Left renal pelvis (tissue), 4 donors: ENCODE measurements around the gene SELENOW. TPM values are rescaled to one million over a fixed set of nuclear protein-coding genes. Genes with fewer than 3 reads are reported as not detected.
A peak's percentile ranks its signal among the peaks of the same experiment; 100 is the strongest.
"Not testable (repeated sequence)": the region's sequence is repeated elsewhere in the genome, so short reads cannot be mapped to it uniquely, and the experiment has no call there.

ENCODE experiments used
- DNase-seq, 4 donors: peaks; one replicate each; pipeline ENCODE4 v3.0.0-alpha.2; 2013; ENCODE audit warnings: low read depth in 4 of 4, low spot score in 3 of 4
- polyA plus RNA-seq, 4 donors: library from polyadenylated mRNA; unstranded; fragments of 120-200 nt; gene quantifications; one replicate each; pipeline ENCODE4 v1.2.1, GENCODE V29; 2013; ENCODE audit not compliant: insufficient read length in 4 of 4

The SELENOW gene
- polyA plus RNA-seq, 4 donors, result 120 to 247 (median 153) TPM

- peak in 3 of 4 donors; percentile 24 to 30 (median 26) for DNase-seq
Measured at GRCh38 chr19:47813304-47813994, 34.9 kb downstream of the SELENOW start.

- DNase-seq, result no peak
Measured at GRCh38 chr19:47813995-47814328, 35.5 kb downstream of the SELENOW start.

DNA sequence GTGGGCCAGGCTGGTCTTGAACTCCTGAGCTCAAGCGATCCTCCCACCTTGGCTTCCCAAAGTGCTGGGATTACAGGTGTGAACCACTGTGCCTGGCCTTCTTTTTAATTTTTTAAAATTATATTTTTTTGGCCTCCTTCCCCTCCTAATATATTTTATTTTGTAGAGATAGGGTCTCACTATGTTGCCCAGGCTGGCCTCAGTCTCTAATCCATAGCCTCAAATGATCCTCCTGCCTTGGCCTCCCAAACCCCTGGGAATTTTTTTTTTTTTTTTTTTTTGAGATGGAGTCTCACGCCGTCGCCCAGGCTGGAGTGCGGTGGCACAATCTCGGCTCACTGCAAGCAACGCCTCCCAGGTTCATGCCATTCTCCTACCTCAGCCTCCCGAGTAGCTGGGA lies 37.8 kb downstream of the SELENOW start:
- not testable (repeated sequence) for DNase-seq

DNA sequence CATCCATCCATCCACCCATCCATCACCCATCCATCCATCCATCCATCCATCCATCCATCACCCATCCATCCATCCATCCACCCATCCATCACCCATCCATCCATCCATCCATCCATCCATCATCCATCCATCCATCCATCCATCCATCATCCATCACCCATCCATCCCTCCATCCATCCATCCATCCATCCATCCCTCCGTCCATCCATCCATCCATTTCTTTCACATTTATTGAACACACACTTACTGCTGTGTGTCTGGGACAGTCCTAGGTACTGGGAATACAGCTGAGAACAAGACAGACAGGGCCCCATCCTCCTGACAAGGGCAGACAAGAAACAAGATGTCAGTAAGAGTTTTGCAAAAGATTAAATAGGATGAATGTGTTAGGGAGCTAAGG lies 39.7 kb downstream of the SELENOW start:
- not testable (repeated sequence) for DNase-seq

DNA sequence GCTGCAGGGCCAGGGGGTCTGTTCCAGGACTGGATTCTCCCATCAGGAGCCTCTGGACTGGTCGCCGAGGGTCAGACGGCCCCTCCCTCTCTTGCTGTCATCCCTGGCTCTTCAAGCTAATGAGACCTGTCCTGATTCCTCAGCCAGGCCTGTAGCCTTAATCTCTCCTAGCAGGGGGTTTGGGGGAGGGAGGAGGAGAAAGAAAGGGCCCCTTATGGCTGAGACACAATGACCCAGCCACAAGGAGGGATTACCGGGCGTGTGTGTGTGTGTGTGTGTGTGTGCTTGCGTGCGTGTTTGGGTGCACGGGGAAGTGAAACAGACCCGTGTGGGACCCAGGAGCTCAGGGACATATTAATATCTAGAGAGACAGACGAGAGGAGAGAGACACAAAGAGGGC lies 41.4 kb downstream of the SELENOW start:
- DNase-seq, result no peak

- DNase-seq, result no peak
Measured at GRCh38 chr19:47820410-47820809, 41.9 kb downstream of the SELENOW start.

DNA sequence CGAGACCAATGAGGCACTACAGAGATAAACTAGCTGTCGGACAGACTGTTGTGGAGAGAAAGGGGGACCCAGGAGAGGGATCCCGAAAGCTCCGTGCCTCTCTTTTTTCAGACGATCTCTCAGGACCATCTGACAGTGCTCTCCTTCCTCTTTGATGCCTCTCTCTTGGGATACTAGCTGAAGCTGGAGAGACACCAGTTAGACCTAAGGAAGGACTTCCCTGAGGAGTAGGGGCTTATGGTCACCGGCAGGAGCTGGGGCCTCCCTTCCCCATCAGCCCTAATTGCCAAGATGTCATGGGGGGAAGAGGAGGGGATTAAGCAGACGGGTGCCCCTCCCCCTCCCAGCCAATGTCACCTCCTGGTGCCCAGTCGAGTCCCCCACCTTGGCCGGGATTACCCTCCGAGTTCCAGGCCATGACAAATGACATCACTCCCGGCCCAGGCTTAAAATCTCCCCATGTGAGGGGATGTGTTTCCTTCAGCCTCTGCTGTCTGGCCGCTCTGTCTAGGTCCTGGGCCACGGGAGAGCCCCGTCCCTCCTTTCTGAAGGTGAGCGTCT lies 43.0 kb downstream of the SELENOW start, which contains the start of gene CRX:
CRX (plus strand) TSS at position 478 of the 561 bp plus-strand sequence. CDS start 12,507 bp downstream, outside the sequence.
- no peak for DNase-seq

- DNase-seq, result no peak
Measured at GRCh38 chr19:47824396-47824795, 45.9 kb downstream of the SELENOW start.

GRCh38 chr19:47826800-47827199 lies 48.3 kb downstream of the SELENOW start:
- DNase-seq, result no peak

- DNase-seq, result no peak
Measured at GRCh38 chr19:47832723-47833122, 54.2 kb downstream of the SELENOW start.

Other genes starting within 250 kb of the SELENOW start
- gene ZNF541, start 205.6 kb upstream of the SELENOW start, polyA plus RNA-seq, result under 1 TPM; 0.19 to 0.50 (median 0.29) TPM
- gene BICRA, start 169.6 kb upstream of the SELENOW start, polyA plus RNA-seq, result 10 to 100 TPM; 11.0 to 18.0 (median 13.2) TPM
- 100 to 1,000 TPM in 1 of 4 donors, 10 to 100 TPM in 3; 32.1 to 106 (median 35.1) TPM for gene EHD2, start 65.3 kb upstream of the SELENOW start, polyA plus RNA-seq
- 100 to 1,000 TPM; 363 to 439 (median 379) TPM for gene NOP53, start 33.2 kb upstream of the SELENOW start, polyA plus RNA-seq
- gene TPRX1, start 25.8 kb downstream of the SELENOW start, polyA plus RNA-seq, result not detected
- gene CRX, start 43.2 kb downstream of the SELENOW start, polyA plus RNA-seq, result under 1 TPM in 1 of 4 donors, not detected in 3; 0.11 TPM
- not detected for gene TPRX2, start 80.5 kb downstream of the SELENOW start, polyA plus RNA-seq
- gene SULT2A1, start 107.6 kb downstream of the SELENOW start, polyA plus RNA-seq, result under 1 TPM in 2 of 4 donors, not detected in 2; 0.33 to 0.40 TPM
- gene BSPH1, start 213.5 kb downstream of the SELENOW start, polyA plus RNA-seq, result not detected
- gene ELSPBP1, start 215.9 kb downstream of the SELENOW start, polyA plus RNA-seq, result under 1 TPM in 1 of 4 donors, not detected in 3; 0.46 TPM